GM21786 (cell line): ENCODE measurements around the gene CD7.
"Not testable (repeated sequence)": the region's sequence is repeated elsewhere in the genome, so short reads cannot be mapped to it uniquely, and the experiment has no call there.

ENCODE experiments used
- ATAC-seq: cut with Tn5 transposase; IDR thresholded peaks from one replicate; pipeline ENCODE4 v1.9.1; 2021; ENCODE audit not compliant: unreplicated experiment

CD7 gene

GRCh38 chr17:82347994-82348393 is 30.6 kb upstream of the CD7 start:
- not testable (repeated sequence) for ATAC-seq

- no peak for ATAC-seq
Measured at GRCh38 chr17:82346342-82347300, 29.2 kb upstream of the CD7 start.

- ATAC-seq = no peak
Measured at GRCh38 chr17:82345151-82345976, 28.0 kb upstream of the CD7 start.

DNA sequence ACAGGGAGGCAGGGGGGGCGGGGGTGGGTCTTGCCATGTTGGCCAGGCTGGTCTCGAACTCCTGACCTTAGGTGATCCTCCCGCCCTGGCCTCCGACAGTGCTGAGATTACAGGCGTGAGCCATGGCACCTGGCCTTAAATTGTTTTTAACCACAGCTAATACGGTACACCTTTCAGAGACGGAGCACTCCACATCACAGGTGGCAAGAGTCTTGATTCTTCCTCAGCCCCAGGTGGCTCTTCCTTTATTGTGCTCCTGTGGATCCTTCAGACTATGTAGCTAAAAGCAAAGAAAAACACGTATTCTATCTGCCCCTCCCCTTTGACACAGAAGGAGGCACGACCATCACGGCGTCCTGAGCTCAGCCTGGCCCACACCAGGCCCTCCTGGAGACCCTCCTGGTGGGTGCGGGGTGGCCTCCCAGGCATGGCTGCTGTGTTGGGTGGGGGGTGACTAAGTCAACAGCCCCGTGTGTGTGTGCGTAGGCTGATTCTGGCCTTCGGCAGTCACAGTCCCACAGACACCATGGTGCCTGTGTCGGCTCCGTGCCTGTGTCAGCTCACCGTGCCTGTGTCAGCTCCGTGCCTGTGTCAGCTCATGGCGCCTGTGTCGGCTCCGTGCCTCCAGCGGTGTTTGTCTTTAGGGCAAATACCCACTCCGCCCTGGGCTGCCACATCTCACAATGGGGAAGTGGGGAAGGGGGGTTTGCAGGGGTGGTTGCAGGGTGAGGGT is 26.9 kb upstream of the CD7 start:
- no peak for ATAC-seq

DNA sequence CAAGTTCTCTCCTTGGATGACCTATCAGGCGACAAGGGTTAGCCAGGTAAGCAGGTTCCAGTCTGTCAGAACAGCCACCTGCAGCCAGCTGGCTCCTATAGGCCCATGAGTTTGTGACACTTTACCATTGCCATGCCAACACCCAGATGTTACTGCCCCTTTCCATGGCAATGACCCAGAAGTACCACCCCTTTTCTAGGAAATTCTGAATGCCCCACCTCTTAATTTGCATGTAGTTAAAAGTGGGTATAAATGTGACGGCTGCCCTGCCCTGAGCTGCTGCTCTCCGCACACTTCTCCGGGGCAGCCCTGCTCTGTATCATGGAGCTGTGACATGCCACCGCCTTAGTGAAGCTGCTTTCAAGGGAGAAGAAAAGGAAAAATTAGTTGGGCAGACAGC is 26.2 kb upstream of the CD7 start:
- no peak for ATAC-seq

DNA sequence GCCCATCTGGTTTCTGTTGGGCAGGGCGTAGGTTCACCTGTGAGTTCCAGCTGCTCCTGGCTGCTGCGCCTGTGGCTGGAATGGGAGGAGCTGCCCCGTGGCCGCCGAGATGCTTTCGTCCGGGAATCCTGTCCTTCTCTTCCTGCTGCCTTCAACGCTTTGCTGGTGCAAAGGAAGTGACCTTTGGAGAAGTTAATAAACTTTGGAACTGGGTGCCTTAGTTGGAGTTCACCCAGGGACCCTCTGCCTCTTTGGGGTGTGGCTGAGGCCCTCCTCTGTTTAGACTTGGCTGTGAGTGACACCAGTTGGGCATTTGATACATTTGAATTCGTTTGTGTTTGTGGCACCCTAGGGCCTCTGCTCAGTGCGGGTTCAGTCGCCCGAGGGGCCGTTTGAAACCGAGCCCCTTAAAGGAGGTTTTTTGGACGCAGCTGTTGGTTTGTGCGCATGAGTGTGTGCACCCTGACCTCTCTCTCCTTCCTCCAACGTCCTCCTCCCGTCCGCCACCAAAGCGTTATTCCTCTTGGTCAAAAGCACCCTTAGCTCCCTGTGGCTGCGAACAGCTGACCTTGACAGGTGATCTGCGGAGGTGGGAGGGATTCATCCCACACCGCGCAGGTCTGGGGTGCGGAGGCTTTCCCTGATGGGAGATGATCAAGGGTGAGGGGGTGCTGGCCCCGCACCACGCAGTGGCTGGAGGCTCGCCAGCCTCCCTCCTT is 25.1 kb upstream of the CD7 start:
- no peak for ATAC-seq

DNA sequence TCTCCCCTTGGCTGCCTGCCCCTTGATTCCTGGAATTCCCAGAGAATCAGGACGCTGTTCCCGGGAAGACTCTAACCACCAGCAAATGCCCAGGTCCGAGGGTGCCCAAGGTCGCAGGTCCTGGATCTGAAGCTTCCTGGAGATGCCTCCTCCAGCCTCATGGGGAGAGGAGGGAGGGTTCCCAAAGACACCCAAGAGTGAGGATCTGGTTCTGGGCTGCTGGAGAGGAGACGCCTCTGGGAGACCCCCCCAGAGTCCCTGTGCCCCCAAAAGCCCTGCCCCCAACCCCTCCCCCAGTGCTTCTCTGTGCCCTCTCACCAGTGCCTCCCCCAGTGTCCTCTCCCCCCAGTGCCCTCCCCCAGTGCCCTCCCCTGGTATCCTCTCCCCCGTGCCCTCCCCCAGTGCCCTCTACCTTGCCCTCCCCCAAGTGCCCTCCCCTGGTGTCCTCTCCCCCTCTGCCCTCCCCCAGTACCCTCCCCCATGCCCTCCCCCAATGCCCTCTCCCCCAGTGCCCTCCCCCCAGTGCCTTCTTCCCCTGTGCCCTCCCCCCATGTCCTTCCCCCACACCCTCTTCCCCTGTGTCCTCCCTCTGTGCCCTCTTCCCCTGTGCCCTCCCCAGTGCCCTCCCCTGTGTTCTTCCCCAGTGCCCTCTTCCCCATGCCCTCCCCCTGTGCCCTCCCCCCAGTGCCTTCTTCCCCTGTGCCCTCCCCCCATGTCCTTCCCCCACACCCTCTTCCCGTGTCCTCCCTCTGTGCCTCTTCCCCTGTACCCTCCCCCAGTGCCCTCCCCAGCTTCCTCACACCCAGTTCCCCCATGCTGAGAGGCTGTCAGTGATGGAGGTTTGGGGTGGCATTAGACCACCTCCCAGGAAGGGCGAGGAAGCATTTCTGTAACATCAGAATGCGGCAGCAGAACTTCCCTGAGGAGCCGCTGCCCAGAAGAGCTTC is 22.5 kb upstream of the CD7 start:
- ATAC-seq = no peak

DNA sequence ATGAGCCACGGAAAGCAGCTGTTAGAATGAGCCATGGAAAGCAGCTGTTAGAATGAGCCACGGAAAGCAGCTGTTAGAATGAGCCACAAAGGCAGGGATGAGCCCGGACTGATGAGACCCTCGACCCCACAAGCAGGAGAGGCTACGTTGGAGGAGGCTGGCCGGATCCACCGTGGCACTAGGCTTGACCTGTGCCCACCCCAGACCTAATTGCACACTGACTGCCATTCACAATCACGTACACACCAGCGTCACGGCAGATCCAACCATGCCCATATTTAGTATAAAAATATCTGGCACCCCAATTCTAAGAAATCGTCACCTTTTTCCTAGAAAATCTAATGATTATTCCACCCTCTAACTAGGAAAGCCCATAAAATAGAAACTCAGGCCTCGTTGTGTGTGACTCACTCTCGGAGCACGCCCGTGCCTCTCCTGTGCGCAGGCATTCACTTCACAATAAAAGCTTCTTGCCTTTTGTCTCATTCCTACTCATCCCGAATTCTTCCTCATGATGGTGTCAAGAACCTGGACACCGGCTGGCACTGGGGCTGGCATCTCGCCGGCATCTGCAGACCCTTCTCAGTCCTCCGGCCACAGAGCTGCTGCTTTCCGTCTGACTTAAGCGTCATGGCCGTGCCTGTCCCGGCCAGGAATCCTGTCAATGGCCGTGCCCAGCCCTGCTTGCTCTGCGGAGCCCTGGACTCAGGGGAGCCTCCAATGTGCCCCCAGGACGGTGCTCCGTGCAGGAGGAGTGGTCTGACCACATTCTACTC is 21.6 kb upstream of the CD7 start:
- ATAC-seq = no peak

- ATAC-seq = no peak
Measured at GRCh38 chr17:82334622-82335394, 17.4 kb upstream of the CD7 start.

DNA sequence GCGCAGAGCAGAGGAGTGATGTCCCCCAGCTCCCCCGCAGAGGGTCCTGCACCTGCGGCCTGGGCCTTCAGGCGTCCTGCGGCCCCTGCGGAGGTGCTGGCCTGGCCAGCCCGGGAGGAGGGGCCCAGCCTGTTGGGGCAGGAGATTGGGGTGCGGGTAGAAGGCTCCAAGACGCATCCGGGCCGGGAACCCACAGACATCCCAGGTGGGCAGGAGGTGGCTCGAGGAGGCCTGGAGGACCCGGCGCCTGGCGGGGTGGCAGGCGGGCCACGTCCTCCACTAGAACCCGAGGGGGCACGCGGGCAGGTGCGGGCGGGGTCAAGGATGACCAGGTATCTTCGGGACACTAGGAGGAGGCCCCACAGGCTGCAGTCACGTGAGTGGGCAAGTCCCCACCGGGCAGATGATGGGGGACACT is 16.8 kb upstream of the CD7 start:
- no peak for ATAC-seq

DNA sequence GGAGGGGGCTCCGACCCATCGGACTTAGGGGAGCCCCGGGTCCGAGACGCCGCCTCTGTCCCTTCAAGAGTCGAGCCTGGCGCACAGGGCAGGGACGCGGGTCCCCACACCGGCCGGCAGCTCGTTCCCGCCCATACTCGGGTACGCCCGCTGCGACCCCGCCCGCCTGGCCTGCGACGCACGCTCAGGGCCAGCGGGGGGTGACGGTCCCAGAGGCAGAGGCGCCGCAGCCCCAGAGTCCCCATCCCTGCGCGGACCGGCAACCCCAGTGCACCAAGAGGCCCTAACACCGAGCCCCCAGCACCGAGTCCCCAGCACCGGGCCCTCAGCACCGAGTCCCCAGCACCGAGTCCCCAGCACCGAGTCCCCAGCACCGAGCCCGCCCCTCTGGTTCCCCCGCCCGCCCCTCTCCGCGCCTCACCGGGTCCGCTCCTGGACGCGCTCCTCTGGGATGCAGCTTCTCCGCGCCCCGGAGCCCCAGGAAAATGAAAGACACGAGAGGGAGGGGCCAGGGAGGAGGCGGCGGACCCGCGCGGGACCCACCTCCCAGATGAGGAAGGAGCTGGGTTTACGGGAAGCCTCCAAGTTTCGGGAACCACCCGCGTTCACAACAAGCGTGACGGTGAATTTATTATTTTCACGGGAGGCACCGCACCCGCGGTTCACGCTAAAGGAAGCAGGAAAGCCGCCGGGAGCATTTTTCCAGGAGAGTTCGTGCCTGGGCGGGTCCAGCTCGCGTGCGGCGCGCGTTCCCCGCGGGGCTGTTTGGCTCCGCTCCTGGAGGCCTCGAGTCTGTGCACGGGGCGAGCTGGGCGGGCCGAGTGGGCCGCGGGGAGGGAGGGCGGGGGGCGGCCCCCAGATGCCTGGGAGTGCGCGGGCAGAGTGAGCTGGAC is 16.1 kb upstream of the CD7 start, which contains the start of gene SECTM1:
SECTM1 (minus strand) TSS at position 488 of the 893 bp plus-strand sequence. CDS start 6,526 bp downstream, outside the sequence.
- no peak for ATAC-seq

DNA sequence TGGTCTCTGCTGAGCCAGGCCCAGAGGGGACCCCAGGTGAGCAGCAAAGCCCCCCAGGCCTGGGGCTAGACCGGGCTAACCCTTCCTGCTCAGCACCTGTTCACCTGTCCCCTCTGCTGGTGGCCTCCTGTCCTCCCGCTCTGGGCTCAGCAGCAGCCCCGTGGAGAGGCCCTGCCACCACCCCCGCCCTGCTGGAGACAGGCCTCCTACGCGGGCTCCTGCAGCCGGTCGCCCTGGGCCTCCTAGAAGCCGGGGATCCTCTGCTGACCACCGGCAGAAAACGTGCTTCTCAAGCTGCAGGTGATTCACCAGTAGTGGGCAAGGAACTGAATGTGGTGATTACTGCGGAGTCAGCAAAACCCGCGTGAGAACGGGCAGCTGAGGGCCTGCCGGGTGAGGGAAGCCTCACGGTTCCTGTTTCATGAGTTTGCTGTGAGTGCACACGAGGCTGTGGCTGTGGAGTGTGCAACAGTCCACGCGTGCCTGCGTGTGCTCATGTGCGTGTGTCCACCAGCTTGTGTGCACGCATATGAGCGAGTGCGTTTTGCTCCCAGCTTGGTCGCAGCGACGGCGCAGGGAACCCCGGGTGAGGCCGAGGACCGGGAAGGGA is 15.4 kb upstream of the CD7 start:
- ATAC-seq = no peak

DNA sequence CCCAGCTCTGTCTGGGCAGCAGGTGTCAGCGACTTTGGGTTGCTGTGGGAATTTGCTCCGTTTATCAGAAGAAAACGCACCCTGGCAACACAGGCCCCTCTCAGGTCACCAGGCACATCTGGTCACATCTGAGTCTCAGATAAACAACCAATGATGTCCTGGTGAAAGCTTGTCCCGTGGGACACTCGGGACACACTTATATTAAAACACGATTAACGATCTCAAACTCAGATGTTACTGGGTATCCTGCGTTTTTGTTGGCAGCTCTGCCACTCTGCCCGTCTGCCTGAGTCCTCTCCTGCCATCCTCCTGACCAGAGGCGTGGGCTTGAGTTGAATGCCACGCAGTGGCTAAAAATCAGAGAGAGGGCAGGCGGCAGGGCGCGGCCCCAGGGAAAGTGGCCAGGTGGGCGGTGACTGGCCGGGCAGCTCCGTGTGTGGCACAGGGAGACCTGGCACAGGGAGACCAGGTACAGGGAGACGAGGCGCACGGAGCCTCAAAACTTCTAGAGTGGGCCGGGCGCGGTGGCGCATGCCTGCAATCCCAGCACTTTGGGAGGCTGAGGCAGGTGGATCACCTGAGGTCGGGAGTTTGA is 14.0 kb upstream of the CD7 start:
- ATAC-seq = no peak

DNA sequence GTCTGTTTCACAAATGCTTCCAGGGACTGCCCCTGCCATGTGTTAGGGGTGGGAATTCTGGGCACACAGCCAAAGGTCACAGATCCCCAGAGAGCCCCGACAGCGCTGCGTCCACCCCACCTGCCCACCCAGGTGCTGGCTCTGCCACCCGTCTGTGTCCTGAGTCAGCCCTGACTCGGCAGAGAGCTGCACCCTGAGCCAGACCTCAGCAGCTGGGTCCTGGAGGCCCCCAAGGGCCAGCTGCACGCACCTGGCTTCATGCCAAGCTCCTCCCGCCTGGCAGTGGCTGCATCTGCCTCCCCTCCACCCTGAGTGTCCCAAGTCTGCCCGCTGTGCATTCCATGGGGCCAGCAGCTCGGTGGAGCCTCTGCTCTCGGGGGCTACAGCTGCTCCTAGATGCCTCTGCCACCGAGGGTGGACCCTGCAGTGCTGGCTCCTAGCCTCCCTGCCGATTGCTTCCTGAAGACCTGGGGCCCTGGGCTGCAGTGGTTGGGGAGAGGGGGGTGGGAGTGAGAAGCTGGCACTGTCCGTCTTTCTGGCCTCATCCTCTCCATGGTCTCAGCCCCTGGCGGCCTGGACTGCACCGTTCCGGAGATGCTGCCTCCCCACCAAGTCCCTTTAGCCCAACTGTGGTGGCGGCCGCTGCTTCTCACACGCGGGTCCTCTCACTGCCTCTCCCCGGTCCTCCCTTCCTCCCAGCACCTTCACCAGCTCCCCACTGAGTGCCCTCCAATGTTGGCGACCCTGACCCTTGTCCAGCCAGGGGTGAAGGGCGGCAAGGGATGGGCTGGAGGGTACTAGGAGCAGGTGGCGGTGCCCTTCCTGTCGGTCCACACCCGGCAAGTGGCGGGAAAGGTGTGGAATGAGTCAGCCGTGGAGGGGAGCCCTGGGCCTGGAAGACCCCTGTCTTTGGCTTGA is 13.2 kb upstream of the CD7 start:
- no peak for ATAC-seq
